Measurements from ENCODE around the gene TSSK2.
A peak's percentile ranks its signal among the peaks of the same experiment; 100 is the strongest.

Gene TSSK2

GRCh38 chr22:19168088-19168890, 37.2 kb downstream of the TSSK2 start:
- TF ChIP-seq, protein P1, sequence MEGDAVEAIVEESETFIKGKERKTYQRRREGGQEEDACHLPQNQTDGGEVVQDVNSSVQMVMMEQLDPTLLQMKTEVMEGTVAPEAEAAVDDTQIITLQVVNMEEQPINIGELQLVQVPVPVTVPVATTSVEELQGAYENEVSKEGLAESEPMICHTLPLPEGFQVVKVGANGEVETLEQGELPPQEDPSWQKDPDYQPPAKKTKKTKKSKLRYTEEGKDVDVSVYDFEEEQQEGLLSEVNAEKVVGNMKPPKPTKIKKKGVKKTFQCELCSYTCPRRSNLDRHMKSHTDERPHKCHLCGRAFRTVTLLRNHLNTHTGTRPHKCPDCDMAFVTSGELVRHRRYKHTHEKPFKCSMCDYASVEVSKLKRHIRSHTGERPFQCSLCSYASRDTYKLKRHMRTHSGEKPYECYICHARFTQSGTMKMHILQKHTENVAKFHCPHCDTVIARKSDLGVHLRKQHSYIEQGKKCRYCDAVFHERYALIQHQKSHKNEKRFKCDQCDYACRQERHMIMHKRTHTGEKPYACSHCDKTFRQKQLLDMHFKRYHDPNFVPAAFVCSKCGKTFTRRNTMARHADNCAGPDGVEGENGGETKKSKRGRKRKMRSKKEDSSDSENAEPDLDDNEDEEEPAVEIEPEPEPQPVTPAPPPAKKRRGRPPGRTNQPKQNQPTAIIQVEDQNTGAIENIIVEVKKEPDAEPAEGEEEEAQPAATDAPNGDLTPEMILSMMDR (IDR thresholded peaks at IDR 0.05; ENCODE audit: insufficient read depth, low read depth, low read length, missing control alignments), result no peak
- H3K4me3 ChIP-seq (ENCODE audit: low read depth, low read length), result no peak overlapping the region
- no peak for DNase-seq (ENCODE audit: low read depth)

GRCh38 chr22:19169002-19169946, 38.2 kb downstream of the TSSK2 start:
- no peak overlapping the region for H3K4me3 ChIP-seq (ENCODE audit: low read depth, low read length)
- TF ChIP-seq, protein P1 (IDR thresholded peaks at IDR 0.05; ENCODE audit: insufficient read depth, low read depth, low read length, missing control alignments), result no peak
- DNase-seq (ENCODE audit: low read depth), result no peak

- DNase-seq (ENCODE audit: low read depth), result no peak
- TF ChIP-seq, protein P1 (IDR thresholded peaks at IDR 0.05; ENCODE audit: insufficient read depth, low read depth, low read length, missing control alignments), result no peak
- no peak overlapping the region for H3K4me3 ChIP-seq (ENCODE audit: low read depth, low read length)
These were observed 38.8 kb downstream of the TSSK2 start for GRCh38 chr22:19169947-19170318.

DNA sequence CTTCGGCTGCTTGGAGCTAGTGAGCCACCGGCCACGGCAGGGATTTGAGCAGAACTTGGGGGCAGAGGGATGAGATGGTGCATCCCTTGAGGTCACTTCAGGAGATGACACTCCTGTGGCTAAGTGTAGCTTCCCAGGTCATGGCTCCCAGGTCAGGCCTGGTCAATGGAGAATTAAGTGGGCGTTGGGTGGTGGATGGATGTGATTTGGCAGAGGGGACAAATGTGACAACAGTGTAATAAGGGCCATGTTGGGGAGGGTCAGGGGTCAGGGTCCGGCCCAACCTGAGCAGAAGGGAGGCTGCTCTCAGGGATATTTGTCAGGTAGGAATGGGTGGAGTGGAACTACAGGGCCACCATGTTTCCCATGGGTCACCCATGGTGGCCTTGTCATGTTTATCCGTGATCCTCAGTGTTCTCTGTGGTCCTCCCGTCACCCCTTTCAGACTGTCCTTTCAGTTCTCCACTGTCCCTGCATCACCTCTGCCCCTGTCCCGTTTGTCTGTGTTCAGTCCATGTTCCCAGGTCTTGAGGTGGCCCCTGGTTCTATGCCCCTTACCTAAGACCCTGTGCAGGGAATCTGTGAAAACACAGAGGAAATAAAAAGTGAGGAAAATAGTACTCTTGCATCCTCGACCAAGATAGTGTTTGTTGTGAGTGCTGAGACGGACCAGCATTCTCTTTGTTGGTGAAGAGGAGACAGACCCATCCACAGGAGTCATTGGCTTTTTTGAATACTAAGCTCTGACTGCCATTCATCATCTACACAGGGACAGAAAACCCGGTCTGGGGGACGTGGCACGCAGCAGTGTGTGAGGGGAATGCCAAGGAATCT, 41.3 kb downstream of the TSSK2 start:
- DNase-seq (ENCODE audit: low read depth), result no peak
- peak overlapping the region; percentile 93 for H3K4me3 ChIP-seq (ENCODE audit: low read depth, low read length)
- TF ChIP-seq, protein P1 (IDR thresholded peaks at IDR 0.05; ENCODE audit: insufficient read depth, low read depth, low read length, missing control alignments), result no peak

- TF ChIP-seq, protein P1 (IDR thresholded peaks at IDR 0.05; ENCODE audit: insufficient read depth, low read depth, low read length, missing control alignments), result no peak
- DNase-seq (ENCODE audit: low read depth), result no peak
- peak overlapping the region; percentile 93 for H3K4me3 ChIP-seq (ENCODE audit: low read depth, low read length)
These were observed 42.2 kb downstream of the TSSK2 start for GRCh38 chr22:19173047-19174035.

Data from GM12865 (cell line).